HG02870 (cell line): ENCODE results near the gene PDYN.

ENCODE experiments used
- ATAC-seq: cut with Tn5 transposase; IDR thresholded peaks from one replicate; pipeline ENCODE4 v1.9.1; 2021; ENCODE audit warnings: mild to moderate bottlenecking, moderate library complexity; ENCODE audit not compliant: unreplicated experiment

PDYN gene

DNA sequence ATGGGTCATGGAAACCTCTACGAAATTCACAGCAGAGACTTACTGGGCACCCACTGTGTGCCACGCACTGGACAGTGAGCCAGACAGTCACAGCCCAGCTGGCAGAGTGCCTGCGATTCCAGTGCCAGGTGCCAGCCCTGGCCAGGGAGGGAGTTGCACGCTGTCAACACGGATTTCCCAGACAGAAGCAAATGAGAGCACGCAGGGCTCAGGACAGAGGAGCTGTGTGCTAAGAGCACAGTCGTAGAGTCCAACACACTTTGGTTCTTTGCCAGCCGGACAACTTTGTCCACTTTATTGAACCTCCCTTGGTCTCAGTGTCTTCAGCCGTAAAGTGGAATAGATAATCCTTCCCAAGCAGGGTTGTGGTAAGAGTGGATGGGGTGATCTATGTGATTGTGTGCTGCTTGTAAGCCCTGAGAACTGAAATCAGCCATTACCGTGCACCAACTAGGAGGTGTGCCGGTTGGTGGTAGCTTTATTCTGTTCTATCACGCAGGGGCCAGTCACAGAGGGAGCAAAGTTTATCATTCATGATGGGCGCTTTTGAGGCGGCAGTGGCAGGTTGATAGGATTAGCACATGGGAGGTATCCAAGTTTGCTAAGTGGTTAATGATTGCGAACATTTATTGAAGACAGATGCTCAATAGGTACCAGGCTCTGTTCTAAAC lies 58.0 kb downstream of the PDYN start:
- no peak for ATAC-seq

DNA sequence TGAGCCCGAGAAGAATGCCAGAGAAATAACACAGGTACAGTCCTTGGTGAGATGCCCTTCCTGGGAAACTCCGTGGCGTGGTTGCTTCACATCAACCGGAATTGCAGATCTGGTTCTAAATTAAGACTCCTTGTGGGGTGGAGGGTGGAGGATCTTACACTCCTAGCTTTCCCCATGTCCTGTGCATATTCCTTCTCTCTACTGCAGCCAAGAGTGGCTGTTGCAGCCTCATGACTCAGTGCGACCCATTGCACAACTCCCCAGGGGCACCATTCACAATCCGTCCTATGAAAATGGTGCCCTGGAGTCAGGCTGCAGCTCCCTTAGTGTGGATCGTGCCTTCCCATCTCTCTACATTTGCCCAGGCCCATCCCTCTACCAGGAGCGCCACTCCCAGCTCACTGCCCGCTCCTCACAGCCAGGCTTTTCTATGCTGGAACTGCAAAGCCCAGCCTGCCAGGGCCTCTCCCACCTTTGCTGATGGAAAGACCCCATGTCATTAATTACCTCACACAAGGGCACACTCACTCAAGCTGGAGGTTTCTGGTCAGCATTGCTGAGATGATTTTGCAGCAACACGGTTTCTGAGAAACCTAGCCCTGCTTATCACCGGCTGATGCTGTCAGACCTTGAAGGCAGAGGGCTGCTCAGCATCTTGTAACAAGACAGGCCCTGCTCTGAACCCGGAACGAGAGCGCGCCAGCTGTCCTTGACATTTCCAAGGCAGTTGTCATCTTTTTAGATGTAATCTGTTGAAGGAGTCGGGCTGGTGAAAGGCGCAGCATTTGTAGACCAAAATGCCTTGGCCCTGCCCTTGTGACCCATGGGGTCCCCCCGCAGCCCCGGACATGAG lies 58.9 kb downstream of the PDYN start:
- ATAC-seq: no peak

DNA sequence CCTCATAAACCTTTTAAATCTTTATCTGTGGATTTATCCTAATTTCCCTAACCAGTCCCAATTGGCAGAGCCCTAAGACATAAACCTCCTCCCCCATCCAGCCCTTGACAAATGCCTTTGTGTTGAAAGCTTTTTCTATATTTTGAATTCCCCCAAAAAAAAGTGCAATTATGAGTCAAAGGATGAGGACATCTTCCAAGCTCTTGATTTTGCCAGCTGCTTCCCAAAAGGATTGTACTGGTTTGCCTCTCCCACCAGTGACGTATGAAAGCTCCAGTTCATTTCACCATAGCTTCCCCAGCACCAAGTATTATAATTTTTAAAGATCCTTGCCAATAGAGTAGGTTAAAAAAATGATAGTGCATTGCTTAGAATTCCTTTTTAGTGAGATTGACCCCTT lies 59.7 kb downstream of the PDYN start:
- no peak for ATAC-seq

DNA sequence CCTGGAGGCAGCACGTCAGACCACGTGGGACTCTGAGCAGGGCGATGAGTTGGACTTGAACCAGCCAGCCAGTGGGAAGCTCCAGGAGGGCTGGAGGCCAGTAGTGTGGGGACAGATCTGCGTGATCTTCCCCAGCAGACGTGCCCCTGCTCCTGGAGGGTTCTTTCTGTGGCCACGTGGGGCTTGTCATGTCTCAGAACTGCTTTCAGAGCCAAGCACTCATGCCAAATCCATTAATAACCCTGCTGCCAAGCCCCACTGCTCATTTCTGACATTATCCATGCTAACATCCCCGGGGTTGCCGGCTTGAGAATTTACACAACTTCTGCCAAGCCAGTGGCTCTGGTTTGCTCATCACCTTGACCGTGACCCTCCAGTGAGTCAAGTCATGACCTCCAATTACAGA lies 60.4 kb downstream of the PDYN start:
- ATAC-seq: no peak

DNA sequence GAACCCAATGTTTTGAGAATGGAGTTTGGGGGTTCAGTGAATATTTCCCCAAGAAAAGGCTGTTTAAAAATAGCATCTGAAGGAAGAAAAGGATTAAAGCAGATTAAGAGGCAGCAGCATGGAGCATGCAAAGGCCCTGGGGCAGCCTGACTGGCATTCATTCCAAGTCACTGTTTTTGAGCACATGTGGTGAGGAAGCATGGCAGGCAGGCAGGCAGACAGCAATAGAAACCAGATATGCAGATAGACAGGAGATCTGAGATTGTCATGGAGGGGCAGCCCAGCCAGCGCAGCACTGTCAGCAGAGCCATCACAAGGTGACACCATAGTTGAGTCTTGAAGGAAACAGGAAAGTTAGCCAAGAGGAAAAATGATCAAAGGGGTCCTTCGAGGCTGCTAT lies 60.9 kb downstream of the PDYN start:
- ATAC-seq: no peak

DNA sequence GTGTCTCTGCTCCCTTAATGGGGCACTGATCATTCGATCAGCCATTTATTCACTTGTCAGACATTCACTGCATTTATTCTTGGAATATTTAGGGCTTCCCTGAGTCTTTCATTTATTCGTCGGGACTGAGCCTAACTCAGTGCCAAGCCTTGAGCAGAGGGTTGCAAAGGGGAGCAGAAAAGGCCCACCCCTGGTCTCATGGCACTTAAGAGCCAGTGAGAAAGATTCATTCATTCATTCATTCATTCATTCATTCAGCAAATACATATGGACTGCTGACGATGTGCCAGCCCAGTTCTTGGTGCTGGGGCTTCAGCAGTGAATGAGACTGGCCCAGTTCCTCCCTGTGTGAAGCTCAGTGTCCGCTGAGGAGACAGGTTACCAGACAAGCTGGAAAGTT lies 62.0 kb downstream of the PDYN start:
- no peak for ATAC-seq

DNA sequence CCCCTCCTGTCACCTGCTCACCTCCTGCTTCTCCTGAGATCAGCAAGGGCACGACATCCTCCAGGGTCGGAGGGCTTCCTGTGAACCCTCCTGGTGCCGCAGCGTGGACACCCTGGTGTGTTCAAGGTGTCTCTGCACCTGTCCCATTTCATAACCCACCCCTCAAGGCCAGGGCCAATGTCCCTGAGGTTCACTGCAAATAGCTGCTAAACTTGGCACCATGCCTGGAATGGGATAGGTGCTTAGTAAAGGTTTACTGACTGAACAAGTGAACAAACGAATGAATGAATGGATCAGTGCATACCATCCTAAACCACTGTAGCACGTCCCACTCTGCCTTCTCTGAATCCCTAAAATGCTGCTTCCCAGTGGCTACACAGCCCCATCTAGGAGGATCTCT lies 63.7 kb downstream of the PDYN start:
- no peak for ATAC-seq

DNA sequence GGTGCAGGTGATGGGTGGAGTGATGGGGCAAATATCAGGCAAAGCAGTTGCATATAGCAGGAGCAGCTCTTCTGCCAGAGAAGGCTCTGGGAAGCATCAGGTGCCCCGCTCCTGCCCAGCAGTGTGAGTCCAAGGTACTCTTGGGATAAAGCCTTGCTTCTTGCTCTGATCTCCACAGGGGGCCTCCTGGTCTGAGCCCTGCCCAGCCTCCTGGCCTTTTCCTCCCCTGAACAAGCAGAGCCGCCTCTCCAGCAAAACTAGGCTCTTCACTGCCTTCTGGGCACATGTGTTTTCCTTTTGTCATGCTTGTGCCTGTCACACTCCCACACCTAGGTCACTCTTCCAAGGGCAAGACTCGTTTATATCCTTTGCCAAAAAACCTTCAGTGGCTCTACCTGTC lies 64.4 kb downstream of the PDYN start:
- ATAC-seq: no peak

DNA sequence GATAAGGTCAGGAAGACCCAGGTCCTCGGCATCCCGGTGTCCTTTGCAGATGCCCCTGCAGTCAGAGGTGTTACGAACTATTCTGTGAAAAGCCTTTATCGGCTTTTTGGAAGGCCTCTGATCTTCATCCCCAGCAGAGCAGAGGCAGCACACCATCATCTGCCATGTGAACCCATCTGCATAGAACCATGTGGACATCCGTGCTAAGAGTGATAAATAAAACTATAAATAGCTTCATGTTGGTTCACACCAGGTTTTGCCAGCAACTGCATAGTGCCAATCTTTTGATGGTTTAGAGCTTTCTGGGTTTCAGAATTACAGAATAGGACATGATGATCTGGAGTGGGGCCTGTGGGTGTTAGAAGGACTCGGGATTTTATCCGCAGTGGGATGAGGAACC lies 65.1 kb downstream of the PDYN start:
- no peak for ATAC-seq
